ENCODE data around the gene COPA. TPM values are rescaled to one million over a fixed set of nuclear protein-coding genes. Genes with fewer than 3 reads are reported as not detected.

Gene COPA
- total and polyA plus RNA-seq, 10 donors = 41.3 to 181 (median 117) TPM

DNA sequence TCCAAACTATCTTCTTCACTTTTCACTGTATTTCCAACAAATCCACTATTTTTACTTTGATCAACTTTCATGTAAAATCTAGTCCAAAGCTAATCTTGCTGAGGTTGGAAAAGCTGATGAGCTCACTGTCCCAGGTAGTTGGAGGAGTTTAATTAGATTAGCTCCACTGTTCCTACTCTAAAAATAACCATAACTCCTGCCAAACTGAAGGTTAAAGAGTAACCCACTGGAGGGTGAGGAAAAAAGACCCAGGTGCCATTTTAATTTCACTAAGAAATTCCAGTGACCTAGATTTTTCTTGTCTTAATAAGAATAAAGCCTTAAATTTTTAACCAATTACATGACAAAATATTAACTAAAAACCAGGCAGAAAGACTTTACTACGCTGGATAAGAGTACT, 96.0 kb downstream of the COPA start:
- no peak overlapping the region for H3K4me3 ChIP-seq
- H3K36me3 ChIP-seq = peaks cover 0 to 65% (median 19%) of the 10 kb centered on the region in 6 donors
- TF ChIP-seq, protein P1, sequence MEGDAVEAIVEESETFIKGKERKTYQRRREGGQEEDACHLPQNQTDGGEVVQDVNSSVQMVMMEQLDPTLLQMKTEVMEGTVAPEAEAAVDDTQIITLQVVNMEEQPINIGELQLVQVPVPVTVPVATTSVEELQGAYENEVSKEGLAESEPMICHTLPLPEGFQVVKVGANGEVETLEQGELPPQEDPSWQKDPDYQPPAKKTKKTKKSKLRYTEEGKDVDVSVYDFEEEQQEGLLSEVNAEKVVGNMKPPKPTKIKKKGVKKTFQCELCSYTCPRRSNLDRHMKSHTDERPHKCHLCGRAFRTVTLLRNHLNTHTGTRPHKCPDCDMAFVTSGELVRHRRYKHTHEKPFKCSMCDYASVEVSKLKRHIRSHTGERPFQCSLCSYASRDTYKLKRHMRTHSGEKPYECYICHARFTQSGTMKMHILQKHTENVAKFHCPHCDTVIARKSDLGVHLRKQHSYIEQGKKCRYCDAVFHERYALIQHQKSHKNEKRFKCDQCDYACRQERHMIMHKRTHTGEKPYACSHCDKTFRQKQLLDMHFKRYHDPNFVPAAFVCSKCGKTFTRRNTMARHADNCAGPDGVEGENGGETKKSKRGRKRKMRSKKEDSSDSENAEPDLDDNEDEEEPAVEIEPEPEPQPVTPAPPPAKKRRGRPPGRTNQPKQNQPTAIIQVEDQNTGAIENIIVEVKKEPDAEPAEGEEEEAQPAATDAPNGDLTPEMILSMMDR (IDR thresholded peaks at IDR 0.05 in 8 of 11, conservative IDR thresholded peaks at IDR 0.05 in 3 of 11) = no peak
- TF ChIP-seq POLR2AphosphoS5 (IDR thresholded peaks at IDR 0.05) (no peak), POLR2A (IDR thresholded peaks at IDR 0.05) (no peak)
- DNase-seq = no peak
- no peaks in the 10 kb centered on the region for H3K27me3 ChIP-seq (replicated peaks in 1 of 7)
- 85 to 100% (median 95%) methylated on average over 1 of the region's 1 CpG for WGBS, 5 donors
- H3K4me1 ChIP-seq = peaks cover 0 to 53% (median 10%) of the 10 kb centered on the region in 6 donors
- intact Hi-C loops (cut with DNase I; ENCODE audit: low total_unique reads) = no loop called here
- H3K27ac ChIP-seq = no peak overlapping the region
- H3K9me3 ChIP-seq = no peaks in the 10 kb centered on the region

DNA sequence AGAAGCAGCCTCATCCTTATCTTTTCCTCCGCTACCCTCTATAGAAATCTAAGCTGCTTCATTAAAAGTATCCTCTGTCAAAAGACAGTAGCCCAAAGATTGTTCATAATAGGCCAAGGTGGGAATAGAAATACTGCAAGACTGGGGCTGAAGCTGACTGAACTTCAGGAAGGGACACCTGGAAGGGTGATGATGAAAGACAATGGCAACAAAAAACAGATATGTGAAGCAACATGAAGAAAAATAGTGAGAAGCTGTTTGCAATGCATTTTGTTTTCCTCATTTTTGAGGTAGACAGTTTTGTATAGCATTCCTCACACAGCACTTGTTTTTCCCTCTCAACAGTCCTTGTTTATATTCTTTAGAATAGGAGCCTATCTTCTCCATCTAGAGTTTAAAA, 97.6 kb downstream of the COPA start:
- WGBS, 5 donors = 93 to 100% (median 97%) methylated on average over 1 of the region's 1 CpG
- intact Hi-C loops (cut with DNase I; ENCODE audit: low total_unique reads) = no loop called here
- TF ChIP-seq POLR2A (IDR thresholded peaks at IDR 0.05) = no peak
- TF ChIP-seq, protein P1 (IDR thresholded peaks at IDR 0.05 in 8 of 11, conservative IDR thresholded peaks at IDR 0.05 in 3 of 11) = no peak
- no peak for TF ChIP-seq POLR2AphosphoS5 (IDR thresholded peaks at IDR 0.05)
- H3K27me3 ChIP-seq (replicated peaks in 1 of 7) = no peaks in the 10 kb centered on the region
- H3K9me3 ChIP-seq = no peaks in the 10 kb centered on the region
- peaks cover 0 to 37% (median 8%) of the 10 kb centered on the region in 6 donors for H3K4me1 ChIP-seq
- H3K36me3 ChIP-seq = peaks cover 0 to 69% (median 26%) of the 10 kb centered on the region in 6 donors
- DNase-seq = no peak
- H3K27ac ChIP-seq = no peak overlapping the region
- no peak overlapping the region for H3K4me3 ChIP-seq

DNA sequence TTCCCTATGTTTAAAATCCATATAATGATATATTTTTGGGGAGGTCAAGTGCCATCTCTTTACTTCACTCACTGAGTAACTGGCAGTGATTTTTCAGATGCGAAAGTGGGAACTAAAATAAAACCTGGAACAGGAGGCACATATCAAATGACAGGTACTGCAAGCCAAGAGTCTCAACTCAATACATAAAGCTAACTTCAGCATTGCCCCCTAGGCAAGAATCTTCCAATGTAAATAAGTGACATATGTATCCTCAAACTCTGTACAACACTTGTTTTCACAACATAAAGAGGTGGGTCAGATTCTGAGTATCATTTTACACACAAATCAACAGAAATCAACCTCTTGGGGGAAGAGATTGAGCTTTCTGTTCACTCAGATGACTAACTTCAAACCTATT, 98.8 kb downstream of the COPA start:
- intact Hi-C loops (cut with DNase I; ENCODE audit: low total_unique reads) = no loop called here

DNA sequence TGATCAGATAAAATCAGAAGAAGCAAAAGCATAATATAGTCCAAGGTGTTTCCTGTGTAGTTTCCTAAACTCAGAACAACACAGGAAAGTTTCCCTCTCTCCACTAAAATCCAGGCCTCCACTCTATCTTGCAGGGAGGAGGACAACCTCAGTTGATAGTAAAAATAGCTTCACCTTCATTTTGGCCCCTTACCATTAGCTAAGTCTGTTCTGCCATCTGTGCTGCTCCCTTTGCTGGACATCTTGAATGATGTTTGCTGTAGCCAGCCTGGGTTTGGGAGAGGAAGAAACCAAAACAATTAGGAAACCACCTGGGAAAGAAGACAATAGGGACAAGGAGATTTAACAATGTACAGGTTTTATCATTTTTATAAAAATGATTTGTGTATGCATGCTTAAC, 99.3 kb downstream of the COPA start:
- peaks cover 0 to 29% (median 8%) of the 10 kb centered on the region in 6 donors for H3K4me1 ChIP-seq
- H3K36me3 ChIP-seq = peaks cover 0 to 75% (median 40%) of the 10 kb centered on the region in 6 donors
- intact Hi-C loops (cut with DNase I; ENCODE audit: low total_unique reads) = no loop called here
- TF ChIP-seq POLR2A (IDR thresholded peaks at IDR 0.05) (no peak), POLR2AphosphoS5 (IDR thresholded peaks at IDR 0.05) (no peak)
- TF ChIP-seq, protein P1 (IDR thresholded peaks at IDR 0.05 in 8 of 11, conservative IDR thresholded peaks at IDR 0.05 in 3 of 11) = no peak
- H3K4me3 ChIP-seq = no peak overlapping the region
- no peak overlapping the region for H3K27ac ChIP-seq
- DNase-seq = no peak
- H3K27me3 ChIP-seq (replicated peaks in 1 of 7) = no peaks in the 10 kb centered on the region
- H3K9me3 ChIP-seq = no peaks in the 10 kb centered on the region

More for the DNA sequence above, 98.8 kb downstream of the COPA start:
- no peak for TF ChIP-seq POLR2AphosphoS5 (IDR thresholded peaks at IDR 0.05)
- no peak for TF ChIP-seq POLR2A (IDR thresholded peaks at IDR 0.05)
- TF ChIP-seq, protein P1 (IDR thresholded peaks at IDR 0.05 in 8 of 11, conservative IDR thresholded peaks at IDR 0.05 in 3 of 11) = no peak
- no peaks in the 10 kb centered on the region for H3K27me3 ChIP-seq (replicated peaks in 1 of 7)
- H3K36me3 ChIP-seq = peaks cover 0 to 75% (median 36%) of the 10 kb centered on the region in 6 donors
- no peak overlapping the region for H3K4me3 ChIP-seq
- H3K9me3 ChIP-seq = no peaks in the 10 kb centered on the region
- WGBS, 5 donors = 81 to 91% (median 85%) methylated on average over 1 of the region's 1 CpG
- no peak for DNase-seq
- peaks cover 0 to 29% (median 8%) of the 10 kb centered on the region in 6 donors for H3K4me1 ChIP-seq
- H3K27ac ChIP-seq = no peak overlapping the region
